OCI-LY1 (cell line): Measurements from ENCODE around the gene COMMD1.

ENCODE experiments used
- CTCF ChIP-seq: fragments of 200-600 bp; sonication (generic), shearing (Covaris generic); IDR thresholded peaks from 2 replicates; pipeline ENCODE4 v1.5.1; 2017; ENCODE audit warnings: mild to moderate bottlenecking, antibody characterized with exemption, low read length, moderate library complexity, mixed read lengths
- EZH2 ChIP-seq: fragments of 200-600 bp; sonication (generic), shearing (Covaris generic); IDR thresholded peaks from 2 replicates; pipeline ENCODE4 v1.8.0; 2017; ENCODE audit warnings: borderline replicate concordance, mixed run types, mild to moderate bottlenecking, antibody characterized with exemption, low read length, moderate library complexity, mixed read lengths

- TF ChIP-seq EZH2 (no peak), CTCF (no peak)
Observed at GRCh38 chr2:62036229-62036628, 130.8 kb downstream of the COMMD1 start.
